SU-DHL-6 (cell line): ENCODE measurements around the gene SLC38A8.

Source experiments
- H2AFZ ChIP-seq: fragments of 200-600 bp; sonication (generic); 2 replicates; pipeline ENCODE4 v1.6.1; 2014; ENCODE audit warnings: low read depth, mild to moderate bottlenecking, moderate library complexity, mixed read lengths, antibody characterized with exemption, low read length; ENCODE audit not compliant: severe bottlenecking
- H3F3A ChIP-seq: fragments of 200-600 bp; shearing (Covaris generic); 2 replicates; pipeline ENCODE4 v1.6.0; 2016; ENCODE audit warnings: antibody characterized with exemption, mild to moderate bottlenecking; ENCODE audit not compliant: insufficient read depth
- H3K27ac ChIP-seq: fragments of 200-600 bp; sonication (generic); 2 replicates; pipeline ENCODE4 v1.5.1; 2016; ENCODE audit warnings: low read depth, mild to moderate bottlenecking, low read length, moderate library complexity, mixed read lengths
- H3K27me3 ChIP-seq: fragments of 200-600 bp; sonication (generic), shearing (Covaris generic); 2 replicates; pipeline ENCODE4 v1.6.0; 2014; ENCODE audit warnings: mild to moderate bottlenecking, low read length
- H3K36me3 ChIP-seq: fragments of 200-600 bp; sonication (generic); 2 replicates; pipeline ENCODE4 v1.6.1; 2014; ENCODE audit warnings: mild to moderate bottlenecking, low read length, mixed read lengths
- H3K4me2 ChIP-seq: fragments of 300-600, 200-600 bp; shearing (Covaris generic), sonication (generic); 2 replicates; pipeline ENCODE4 v1.6.0; 2014; ENCODE audit warnings: low read length, low read depth, mild to moderate bottlenecking; ENCODE audit not compliant: poor library complexity, severe bottlenecking
- H3K4me3 ChIP-seq: fragments of 200-600 bp; sonication (generic); 2 replicates; pipeline ENCODE4 v1.5.1; 2014; ENCODE audit warnings: antibody characterized with exemption, low read length, mild to moderate bottlenecking, mixed read lengths; ENCODE audit not compliant: insufficient read depth, poor library complexity, severe bottlenecking
- H3K79me2 ChIP-seq: fragments of 200-600 bp; sonication (generic); 2 replicates; pipeline ENCODE4 v1.6.1; 2014; ENCODE audit warnings: mild to moderate bottlenecking, low read length, moderate library complexity; ENCODE audit not compliant: insufficient read depth
- H3K9ac ChIP-seq: fragments of 200-600 bp; sonication (generic); 2 replicates; pipeline ENCODE4 v1.7.0; 2014; ENCODE audit warnings: mild to moderate bottlenecking, low read length
- H3K9me2 ChIP-seq: fragments of 200-600 bp; sonication (generic); replicated peaks from 2 replicates; pipeline ENCODE4 v1.6.1; 2014; ENCODE audit warnings: low read length; ENCODE audit not compliant: insufficient read depth
- H3K9me3 ChIP-seq: fragments of 200-600 bp; sonication (generic); 2 replicates; pipeline ENCODE4 v1.6.1; 2014; ENCODE audit warnings: low read length, mixed read lengths; ENCODE audit not compliant: insufficient read depth
- H4K20me1 ChIP-seq: fragments of 200-600 bp; sonication (generic); 2 replicates; pipeline ENCODE4 v1.6.1; 2014; ENCODE audit warnings: low read depth, mild to moderate bottlenecking, antibody characterized with exemption, low read length, moderate library complexity, mixed read lengths
- CTCF ChIP-seq: fragments of 200-600 bp; sonication (generic); IDR thresholded peaks from one replicate; pipeline ENCODE4 v1.5.1; 2017; ENCODE audit warnings: antibody characterized with exemption, mild to moderate bottlenecking, low read length, moderate library complexity; ENCODE audit not compliant: insufficient read depth, poor library complexity, severe bottlenecking
- EZH2phosphoT487 ChIP-seq: fragments of 200-600 bp; sonication (generic), shearing (Covaris generic); conservative IDR thresholded peaks from 2 replicates; pipeline ENCODE4 v1.6.1; 2018; ENCODE audit warnings: mild to moderate bottlenecking, antibody characterized with exemption, low read length, moderate library complexity, mixed read lengths

The SLC38A8 gene

GRCh38 chr16:84033251-84034195 is 9.1 kb downstream of the SLC38A8 start:
- TF ChIP-seq CTCF (no peak), EZH2phosphoT487 (no peak)
- Histone ChIP-seq H3K9me2 (no peaks in the 10 kb centered on the region), H3K4me2 (no peak overlapping the region), H3K9me3 (no peaks in the 10 kb centered on the region), H3K79me2 (no peaks in the 10 kb centered on the region), H2AFZ (no peak overlapping the region), H3K27me3 (no peaks in the 10 kb centered on the region), H4K20me1 (no peaks in the 10 kb centered on the region), H3K4me3 (no peak overlapping the region), H3K36me3 (no peaks in the 10 kb centered on the region), H3K27ac (no peak overlapping the region), H3K9ac (no peak overlapping the region), H3F3A (no peaks in the 10 kb centered on the region)

GRCh38 chr16:84032458-84033178 is 10.0 kb downstream of the SLC38A8 start:
- Histone ChIP-seq H3K27me3 (no peaks in the 10 kb centered on the region), H4K20me1 (no peaks in the 10 kb centered on the region), H3K9me3 (no peaks in the 10 kb centered on the region)

GRCh38 chr16:84031556-84031955 is 11.0 kb downstream of the SLC38A8 start:
- Histone ChIP-seq H3K9me3 (no peaks in the 10 kb centered on the region), H3K27ac (no peak overlapping the region), H3K79me2 (no peaks in the 10 kb centered on the region), H3K4me2 (no peak overlapping the region), H3K9ac (no peak overlapping the region), H3F3A (no peaks in the 10 kb centered on the region), H4K20me1 (no peaks in the 10 kb centered on the region), H3K36me3 (no peaks in the 10 kb centered on the region), H3K27me3 (no peaks in the 10 kb centered on the region), H3K9me2 (no peaks in the 10 kb centered on the region), H3K4me3 (no peak overlapping the region), H2AFZ (no peak overlapping the region)
- TF ChIP-seq CTCF (no peak), EZH2phosphoT487 (no peak)

More at GRCh38 chr16:84032458-84033178, 10.0 kb downstream of the SLC38A8 start:
- TF ChIP-seq EZH2phosphoT487 (no peak), CTCF (no peak)
- Histone ChIP-seq H3K79me2 (no peaks in the 10 kb centered on the region), H3K4me3 (no peak overlapping the region), H2AFZ (no peak overlapping the region), H3F3A (no peaks in the 10 kb centered on the region), H3K27ac (no peak overlapping the region), H3K4me2 (no peak overlapping the region), H3K36me3 (no peaks in the 10 kb centered on the region), H3K9me2 (no peaks in the 10 kb centered on the region), H3K9ac (no peak overlapping the region)
